GM18520 (cell line): ENCODE data around the gene CREB3L1.

Experiments used
- ATAC-seq: cut with Tn5 transposase; IDR thresholded peaks from one replicate; pipeline ENCODE4 v1.9.1; 2021; ENCODE audit not compliant: unreplicated experiment

The CREB3L1 gene

GRCh38 chr11:46277622-46278386 lies at the start of gene CREB3L1:
TSS of gene CREB3L1 (plus strand) at chr11:46277662. CDS start at chr11:46278112, 450 bp downstream.
- ATAC-seq = no peak

DNA sequence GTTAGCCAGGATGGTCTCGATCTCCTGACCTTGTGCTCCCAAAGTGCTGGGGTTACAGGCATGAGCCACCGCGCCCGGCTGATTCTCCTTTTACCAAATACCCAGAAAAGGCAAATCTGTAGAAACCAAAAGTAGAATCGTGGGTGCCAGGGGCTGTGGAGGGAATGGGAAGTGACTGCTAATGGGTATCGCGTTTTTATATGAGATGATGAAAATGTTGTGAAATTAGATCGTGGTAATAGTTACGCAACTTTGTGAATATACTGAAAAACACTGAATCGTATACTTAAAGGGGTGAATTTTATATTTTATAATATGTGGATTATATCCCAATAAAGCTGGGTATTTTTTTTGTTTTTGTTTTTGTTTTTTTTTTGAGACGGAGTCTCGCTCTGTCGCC lies 48.2 kb upstream of the CREB3L1 start:
- no peak for ATAC-seq

GRCh38 chr11:46234311-46234710 lies 43.2 kb upstream of the CREB3L1 start:
- no peak for ATAC-seq

DNA sequence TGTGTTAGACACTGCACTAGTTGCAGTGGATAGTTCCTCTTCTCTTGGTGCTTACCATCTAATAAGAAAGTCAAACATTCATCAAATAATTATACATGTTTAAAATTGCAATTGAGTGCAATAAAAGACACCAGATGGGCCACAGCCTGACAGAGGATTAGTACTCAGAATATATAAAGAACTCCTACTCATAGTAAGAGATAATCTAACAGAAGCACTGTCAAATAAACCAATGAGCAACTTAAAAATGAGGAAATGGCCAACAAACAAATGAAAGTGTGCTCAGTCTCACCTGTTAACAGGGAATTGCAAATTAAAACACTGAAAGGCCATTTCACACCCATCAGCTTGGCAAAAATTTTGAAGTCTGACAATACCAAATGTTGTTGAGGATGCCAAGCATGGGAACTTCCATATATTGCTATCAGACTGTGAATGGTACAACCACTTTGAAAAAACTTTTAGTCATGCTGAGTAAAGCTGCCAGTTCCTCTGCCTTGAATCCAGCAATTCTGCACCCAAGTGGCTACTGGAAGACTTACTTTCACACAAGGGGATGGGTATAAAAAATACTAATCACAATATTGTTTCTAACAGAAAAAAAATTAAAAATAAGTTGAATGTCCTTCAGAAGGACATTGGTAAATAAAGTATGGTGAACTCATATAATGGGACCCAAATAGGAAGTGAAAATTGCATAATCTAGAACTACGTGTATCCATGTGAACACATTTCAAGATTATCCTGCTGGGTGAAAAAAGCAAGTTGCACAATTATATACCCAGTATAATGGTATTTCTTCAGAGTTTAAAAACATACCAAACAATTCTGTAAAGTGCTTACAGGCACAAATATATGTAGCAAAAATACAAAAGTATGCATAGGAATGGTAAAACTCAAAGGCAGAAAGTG lies 41.4 kb upstream of the CREB3L1 start:
- ATAC-seq = no peak

DNA sequence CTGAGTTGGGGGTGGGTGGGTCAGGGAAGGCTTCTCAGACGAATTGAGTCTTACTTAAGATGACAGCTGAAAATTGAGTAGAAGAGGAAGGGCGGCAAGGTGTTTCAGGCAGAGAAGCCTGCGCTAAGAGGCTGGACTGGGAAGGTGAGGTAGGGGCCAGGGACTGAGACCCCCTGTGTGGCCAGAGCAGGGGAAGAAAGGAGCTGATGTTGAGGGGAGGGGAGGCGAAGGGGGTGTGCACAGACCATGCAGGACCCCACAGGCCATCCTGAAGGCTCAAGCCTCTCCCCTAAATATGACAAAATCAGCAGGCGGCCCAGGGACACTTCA lies 40.6 kb upstream of the CREB3L1 start:
- no peak for ATAC-seq

DNA sequence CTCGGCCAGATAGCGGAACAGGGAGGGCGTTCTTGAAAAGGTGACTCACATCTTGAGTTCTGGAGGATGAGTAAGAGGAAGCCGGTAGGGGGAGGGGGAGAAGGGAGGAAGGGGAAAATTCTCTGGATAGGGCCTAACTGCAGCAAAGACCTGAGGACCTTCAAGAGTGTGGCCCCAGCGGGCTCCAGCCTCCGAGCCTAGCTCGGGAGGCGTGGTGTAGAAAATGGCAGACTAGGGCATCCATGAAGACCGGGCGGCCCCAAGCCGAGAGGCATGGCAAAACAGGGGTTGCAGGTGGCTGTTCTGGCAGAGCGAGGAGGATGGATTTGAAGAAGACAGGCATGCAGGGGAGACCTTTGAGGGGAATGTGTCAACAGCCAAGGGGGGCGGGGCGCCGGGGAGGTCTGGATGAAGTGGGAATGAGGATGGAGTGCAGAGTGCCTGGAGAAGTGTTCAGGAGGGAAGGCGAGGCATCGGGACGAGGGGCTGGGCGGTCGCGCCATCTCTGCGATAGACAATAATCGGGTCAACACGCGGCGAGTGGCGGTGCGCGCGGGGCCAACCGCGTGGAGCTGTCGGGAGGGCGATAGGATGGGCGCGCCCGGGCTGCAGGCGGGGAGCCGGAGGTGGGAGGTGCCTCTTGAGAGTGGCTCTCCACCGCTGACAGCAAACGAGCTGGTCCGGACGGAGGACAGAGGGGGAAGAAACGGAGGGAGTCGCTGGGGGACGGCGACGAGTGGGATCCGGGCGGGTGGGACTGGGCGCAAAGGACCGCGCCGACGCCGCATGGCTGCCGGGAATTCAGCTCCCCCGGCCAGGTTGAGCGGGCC lies 40.0 kb upstream of the CREB3L1 start:
- ATAC-seq = no peak

- no peak for ATAC-seq
Observed at GRCh38 chr11:46238078-46238966, 39.1 kb upstream of the CREB3L1 start.

DNA sequence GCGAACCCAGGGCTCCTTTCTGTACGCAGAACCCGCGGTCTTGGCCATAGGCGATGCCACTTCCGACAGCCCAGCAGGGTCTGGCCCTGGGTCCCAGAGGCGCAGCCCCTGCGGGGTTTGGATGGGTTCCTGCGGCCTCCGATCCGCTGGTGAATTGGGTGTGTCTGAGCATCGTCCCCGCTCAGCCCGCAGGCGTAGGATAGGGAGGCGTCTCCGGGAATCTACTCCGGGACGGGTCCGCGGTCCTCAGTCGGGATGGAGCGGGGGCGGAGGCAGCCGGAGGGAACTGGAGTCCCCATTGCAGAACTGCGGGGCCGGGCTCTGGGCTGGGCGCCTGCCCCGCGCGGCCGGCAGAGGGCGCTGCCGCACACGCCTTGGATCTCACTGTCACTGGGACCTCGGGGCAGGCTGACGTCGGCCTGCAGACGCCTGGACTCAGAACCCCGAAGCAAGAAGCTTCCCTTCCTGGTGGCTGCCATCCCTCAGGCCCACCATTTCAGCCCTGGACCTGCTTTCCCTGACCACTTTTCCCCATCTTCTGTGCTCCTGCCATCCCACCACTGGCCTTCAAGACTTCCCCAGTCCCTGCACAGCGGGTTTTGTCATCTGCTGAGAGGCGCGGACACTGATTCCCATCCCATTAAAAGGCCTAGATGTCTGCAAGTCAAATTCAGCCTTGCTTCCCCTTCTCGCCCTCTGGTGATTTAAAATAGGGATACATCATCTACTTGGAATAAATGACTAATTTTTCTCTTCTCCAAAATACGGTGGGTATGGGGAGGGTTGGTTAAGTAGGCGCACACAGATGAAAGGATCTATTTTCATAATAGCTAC lies 38.3 kb upstream of the CREB3L1 start:
- peak; percentile 59 for ATAC-seq

DNA sequence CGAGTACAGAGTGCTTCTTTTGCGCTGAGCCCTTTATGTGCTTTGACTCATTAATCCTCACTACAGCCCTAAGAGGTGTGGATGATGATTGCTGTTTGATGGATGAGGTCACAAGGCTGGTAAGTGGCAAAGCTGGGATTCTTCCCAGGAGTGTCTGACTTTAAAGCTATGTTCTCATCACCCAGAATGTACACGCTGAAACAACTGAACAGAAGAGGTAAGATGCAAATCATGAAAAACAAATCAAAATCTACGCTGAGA lies 37.7 kb upstream of the CREB3L1 start:
- no peak for ATAC-seq

DNA sequence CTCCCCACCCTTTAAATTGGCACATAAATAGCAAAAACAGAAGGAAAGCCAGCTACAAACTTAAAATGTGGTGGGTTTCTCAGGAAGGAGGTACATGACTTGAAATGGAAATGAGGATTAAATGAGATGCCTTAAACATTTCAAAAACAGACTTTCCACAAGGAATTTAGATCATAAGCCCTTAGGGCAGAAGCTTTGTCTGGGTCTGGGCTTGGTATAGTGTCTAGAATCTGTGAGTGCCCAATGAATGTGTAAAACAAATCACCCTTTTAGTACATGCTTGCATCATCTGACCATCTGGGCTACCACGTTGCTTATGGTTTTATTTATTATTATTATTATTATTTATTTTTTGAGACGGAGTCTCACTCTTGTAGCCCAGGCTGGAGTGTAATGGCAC lies 37.1 kb upstream of the CREB3L1 start:
- no peak for ATAC-seq

- ATAC-seq = no peak
Observed at GRCh38 chr11:46240861-46241260, 36.6 kb upstream of the CREB3L1 start.

DNA sequence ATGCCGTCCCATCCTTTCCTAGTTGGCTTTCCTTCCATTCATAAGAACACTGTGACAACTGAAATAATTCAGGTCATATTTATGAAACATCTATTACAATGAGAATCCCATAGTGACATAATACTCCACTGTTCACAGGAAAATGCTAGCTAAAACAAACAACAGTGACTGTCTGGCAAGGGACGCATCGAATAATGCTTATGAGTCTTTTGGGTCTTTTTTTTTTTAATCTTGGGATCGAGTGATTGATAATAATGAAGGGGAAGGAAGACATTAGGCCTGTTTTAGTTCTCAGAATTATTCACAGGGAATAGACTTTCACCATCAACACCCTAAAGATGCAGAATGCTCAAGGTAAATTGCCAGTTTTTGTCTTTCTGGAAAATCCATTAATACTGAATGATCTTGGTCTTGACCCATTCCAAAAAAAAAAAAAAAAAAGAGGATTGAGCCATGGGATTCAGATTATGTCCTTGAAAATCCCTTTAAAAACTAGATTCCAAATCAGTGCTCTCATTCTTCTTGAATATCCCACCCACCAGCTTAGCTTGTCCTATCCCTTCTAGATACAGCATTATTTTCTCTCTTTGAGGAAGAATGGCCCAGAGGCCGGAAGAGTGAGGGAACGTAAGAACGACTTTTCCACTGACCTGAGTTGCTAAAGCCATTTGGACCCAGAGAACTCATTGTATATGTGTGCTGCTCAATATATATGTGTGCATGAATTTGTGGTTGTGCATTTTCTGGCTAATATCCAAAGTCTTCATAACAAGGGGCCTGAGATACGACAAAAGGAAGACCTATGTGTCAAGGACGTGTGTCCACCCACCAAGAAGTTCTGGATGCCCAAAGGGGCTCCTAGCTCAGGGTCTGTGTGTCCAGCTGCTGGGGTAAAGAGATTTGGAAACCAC lies 35.2 kb upstream of the CREB3L1 start:
- no peak for ATAC-seq

- ATAC-seq = peak; percentile 58
Observed at GRCh38 chr11:46242952-46243795, 34.3 kb upstream of the CREB3L1 start.

DNA sequence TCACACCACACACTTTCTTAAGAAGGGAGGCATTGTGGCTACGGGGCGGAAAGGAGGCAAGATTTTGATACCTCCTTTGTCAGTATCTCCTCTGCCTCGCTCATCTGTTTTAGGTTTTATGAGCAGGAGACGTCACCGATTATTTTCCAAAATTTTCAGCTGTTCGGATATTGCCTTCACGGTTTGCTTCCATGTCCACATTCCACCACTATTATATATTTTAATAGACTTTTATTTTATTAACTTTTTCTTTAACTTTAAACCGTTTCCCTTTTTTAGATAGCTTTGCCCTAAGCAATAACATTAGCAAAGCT lies 33.7 kb upstream of the CREB3L1 start:
- no peak for ATAC-seq

DNA sequence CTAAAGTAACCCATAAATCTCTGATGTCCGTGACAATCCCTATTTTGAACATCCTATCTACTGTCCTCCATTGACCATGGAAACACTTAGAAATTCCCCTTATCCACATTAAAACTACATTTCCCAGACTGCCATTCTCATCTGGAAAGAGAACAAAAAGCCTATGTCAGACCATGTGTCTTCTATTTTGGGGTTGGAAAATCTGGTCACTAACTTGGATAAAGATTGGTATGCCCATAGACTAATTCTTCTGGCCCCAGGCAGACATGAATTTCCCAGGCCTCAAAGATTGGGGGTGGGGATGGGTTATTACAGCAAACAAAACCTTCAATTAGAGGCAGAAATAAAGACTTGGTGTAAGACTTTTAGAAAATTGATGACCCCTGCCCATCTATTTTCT lies 30.9 kb upstream of the CREB3L1 start:
- ATAC-seq = no peak

DNA sequence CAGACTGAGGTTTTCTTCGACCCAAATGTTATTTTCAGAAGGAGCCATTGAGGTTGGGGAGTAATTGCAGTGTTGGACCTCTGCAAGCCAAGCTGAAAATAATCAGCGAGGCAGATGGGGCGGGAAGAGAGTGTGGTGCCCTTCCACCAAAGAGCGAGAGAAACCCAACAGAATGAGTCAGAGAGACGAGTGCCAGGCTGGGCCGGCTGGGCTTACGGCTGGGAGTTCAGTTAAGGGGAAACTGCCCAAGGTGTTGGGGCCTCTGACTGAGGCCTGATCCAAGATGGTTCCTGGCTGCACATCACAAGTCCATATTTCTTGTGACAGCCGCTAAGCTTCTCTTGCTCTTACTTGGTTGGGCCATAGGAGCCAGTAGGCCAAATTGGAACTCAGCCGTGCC lies 30.4 kb upstream of the CREB3L1 start:
- no peak for ATAC-seq

DNA sequence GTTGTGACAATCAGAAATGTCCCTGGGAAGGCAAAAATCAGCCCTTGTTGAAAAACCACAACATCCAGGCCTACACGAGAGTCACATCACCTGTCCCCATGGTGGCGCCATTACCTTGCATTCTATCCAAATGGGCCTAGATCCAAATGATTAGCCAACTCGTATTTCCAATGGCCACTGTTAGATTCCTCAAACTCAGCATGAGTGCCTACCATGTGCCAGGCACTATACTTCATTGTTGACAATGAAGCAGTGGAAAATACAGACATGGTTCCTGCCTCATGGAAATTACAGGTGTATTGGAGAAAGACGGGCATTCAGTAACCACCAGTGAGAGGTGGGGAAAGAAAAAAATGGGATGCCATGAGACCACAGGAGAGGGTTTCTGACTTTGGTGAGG lies 29.8 kb upstream of the CREB3L1 start:
- ATAC-seq = no peak
